HG03558 (cell line): ENCODE results near the gene FTH1.
"Not testable (repeated sequence)": the region's sequence is repeated elsewhere in the genome, so short reads cannot be mapped to it uniquely, and the experiment has no call there.

Source experiments
- ATAC-seq: cut with Tn5 transposase; IDR thresholded peaks from one replicate; pipeline ENCODE4 v1.9.1; 2021; ENCODE audit warnings: moderate number of reproducible peaks; ENCODE audit not compliant: unreplicated experiment; ENCODE audit errors: extremely low read depth

The FTH1 gene

GRCh38 chr11:61967116-61967923 lies at the start of gene FTH1:
FTH1 (minus strand) TSS chr11:61967634; CDS start chr11:61967425, 209 bp downstream.
- ATAC-seq: peak; percentile 30

GRCh38 chr11:62015615-62016014 lies 48.2 kb upstream of the FTH1 start:
- ATAC-seq: no peak

GRCh38 chr11:62013537-62014476 lies 46.4 kb upstream of the FTH1 start:
- ATAC-seq: no peak

- no peak for ATAC-seq
Measured at GRCh38 chr11:62012832-62013461, 45.5 kb upstream of the FTH1 start.

- no peak for ATAC-seq
Measured at GRCh38 chr11:62012451-62012831, 45.0 kb upstream of the FTH1 start.

GRCh38 chr11:62011881-62012280 lies 44.4 kb upstream of the FTH1 start:
- ATAC-seq: no peak

- ATAC-seq: no peak
Measured at GRCh38 chr11:62010935-62011528, 43.6 kb upstream of the FTH1 start.

- no peak for ATAC-seq
Measured at GRCh38 chr11:62008193-62008592, 40.8 kb upstream of the FTH1 start.

GRCh38 chr11:62004473-62004872 lies 37.0 kb upstream of the FTH1 start:
- ATAC-seq: no peak

- not testable (repeated sequence) for ATAC-seq
Measured at GRCh38 chr11:62002283-62002682, 34.8 kb upstream of the FTH1 start.

- ATAC-seq: no peak
Measured at GRCh38 chr11:62001450-62002191, 34.2 kb upstream of the FTH1 start.

GRCh38 chr11:62000539-62001446 lies 33.4 kb upstream of the FTH1 start:
- no peak for ATAC-seq

GRCh38 chr11:61999141-61999975 lies 31.9 kb upstream of the FTH1 start:
- ATAC-seq: no peak

GRCh38 chr11:61996933-61997332 lies 29.5 kb upstream of the FTH1 start:
- no peak for ATAC-seq

- no peak for ATAC-seq
Measured at GRCh38 chr11:61994981-61995380, 27.5 kb upstream of the FTH1 start.

GRCh38 chr11:61985869-61986268 lies 18.4 kb upstream of the FTH1 start:
- ATAC-seq: no peak

- ATAC-seq: no peak
Measured at GRCh38 chr11:61983419-61983818, 16.0 kb upstream of the FTH1 start.
